Osteocyte (in vitro differentiated cells): ENCODE measurements around the gene WSCD1. TPM values are rescaled to one million over a fixed set of nuclear protein-coding genes. Genes with fewer than 3 reads are reported as not detected.

ENCODE experiments used
- DNase-seq: peaks from one replicate; pipeline ENCODE4 v3.0.0; 2021; ENCODE audit warnings: mixed read lengths; ENCODE audit not compliant: unreplicated experiment; ENCODE audit errors: extremely low spot score
- H3K27ac Mint-ChIP-seq: one replicate; pipeline ENCODE4 v1.8.0; 2021; ENCODE audit warnings: mild to moderate bottlenecking, mixed read lengths; ENCODE audit not compliant: unreplicated experiment
- H3K27me3 Mint-ChIP-seq: one replicate; pipeline ENCODE4 v1.8.0; 2021; ENCODE audit warnings: mixed read lengths; ENCODE audit not compliant: unreplicated experiment
- H3K36me3 Mint-ChIP-seq: one replicate; pipeline ENCODE4 v1.8.0; 2021; ENCODE audit warnings: mixed read lengths; ENCODE audit not compliant: unreplicated experiment
- H3K4me1 Mint-ChIP-seq: one replicate; pipeline ENCODE4 v1.8.0; 2021; ENCODE audit warnings: mixed read lengths; ENCODE audit not compliant: unreplicated experiment
- H3K4me3 Mint-ChIP-seq: one replicate; pipeline ENCODE4 v1.8.0; 2021; ENCODE audit warnings: mild to moderate bottlenecking, moderate library complexity, mixed read lengths; ENCODE audit not compliant: unreplicated experiment
- H3K9me3 Mint-ChIP-seq: one replicate; pipeline ENCODE4 v1.8.0; 2021; ENCODE audit warnings: mixed read lengths; ENCODE audit not compliant: unreplicated experiment
- total RNA-seq: library from RNA; stranded (reverse); gene quantifications from 2 replicates; pipeline ENCODE4 v1.2.1, GENCODE V29; 2021
- TF ChIP-seq, protein P1 (sequence below): fragments of 200-600 bp; sonication (generic); IDR thresholded peaks from 2 replicates; pipeline ENCODE4 v1.5.0; 2021; ENCODE audit warnings: antibody characterized with exemption, mild to moderate bottlenecking, moderate library complexity

WSCD1 gene
- total RNA-seq, 1 donor from 2014 or later: 3.8 TPM

DNA sequence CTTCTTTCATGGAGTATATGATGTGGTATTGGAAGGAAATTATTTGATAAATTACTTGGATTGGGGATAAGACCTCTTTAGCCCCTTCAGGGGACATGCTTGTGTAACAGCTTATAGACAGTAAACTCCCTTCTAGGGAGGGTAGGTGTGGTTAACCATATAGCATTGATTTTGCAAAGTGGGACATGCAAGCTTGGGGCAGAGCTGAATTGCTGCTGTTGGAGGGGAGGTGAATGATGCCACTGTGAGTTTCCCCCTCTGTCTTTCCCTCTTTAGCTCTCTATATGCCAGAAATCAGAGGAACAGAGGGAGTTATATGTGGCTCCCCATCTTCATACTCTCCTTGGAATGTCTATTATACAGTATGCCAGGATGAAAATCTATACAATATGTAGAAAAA is 54.7 kb downstream of the WSCD1 start:
- Mint-ChIP-seq H3K36me3 (no peaks in the 10 kb centered on the region), H3K27ac (no peak overlapping the region), H3K4me1 (no peaks in the 10 kb centered on the region), H3K9me3 (peaks cover 20% of the 10 kb centered on the region), H3K4me3 (no peak overlapping the region), H3K27me3 (peaks cover 2% of the 10 kb centered on the region)
- DNase-seq: no peak
- TF ChIP-seq, protein P1, sequence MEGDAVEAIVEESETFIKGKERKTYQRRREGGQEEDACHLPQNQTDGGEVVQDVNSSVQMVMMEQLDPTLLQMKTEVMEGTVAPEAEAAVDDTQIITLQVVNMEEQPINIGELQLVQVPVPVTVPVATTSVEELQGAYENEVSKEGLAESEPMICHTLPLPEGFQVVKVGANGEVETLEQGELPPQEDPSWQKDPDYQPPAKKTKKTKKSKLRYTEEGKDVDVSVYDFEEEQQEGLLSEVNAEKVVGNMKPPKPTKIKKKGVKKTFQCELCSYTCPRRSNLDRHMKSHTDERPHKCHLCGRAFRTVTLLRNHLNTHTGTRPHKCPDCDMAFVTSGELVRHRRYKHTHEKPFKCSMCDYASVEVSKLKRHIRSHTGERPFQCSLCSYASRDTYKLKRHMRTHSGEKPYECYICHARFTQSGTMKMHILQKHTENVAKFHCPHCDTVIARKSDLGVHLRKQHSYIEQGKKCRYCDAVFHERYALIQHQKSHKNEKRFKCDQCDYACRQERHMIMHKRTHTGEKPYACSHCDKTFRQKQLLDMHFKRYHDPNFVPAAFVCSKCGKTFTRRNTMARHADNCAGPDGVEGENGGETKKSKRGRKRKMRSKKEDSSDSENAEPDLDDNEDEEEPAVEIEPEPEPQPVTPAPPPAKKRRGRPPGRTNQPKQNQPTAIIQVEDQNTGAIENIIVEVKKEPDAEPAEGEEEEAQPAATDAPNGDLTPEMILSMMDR: no peak

DNA sequence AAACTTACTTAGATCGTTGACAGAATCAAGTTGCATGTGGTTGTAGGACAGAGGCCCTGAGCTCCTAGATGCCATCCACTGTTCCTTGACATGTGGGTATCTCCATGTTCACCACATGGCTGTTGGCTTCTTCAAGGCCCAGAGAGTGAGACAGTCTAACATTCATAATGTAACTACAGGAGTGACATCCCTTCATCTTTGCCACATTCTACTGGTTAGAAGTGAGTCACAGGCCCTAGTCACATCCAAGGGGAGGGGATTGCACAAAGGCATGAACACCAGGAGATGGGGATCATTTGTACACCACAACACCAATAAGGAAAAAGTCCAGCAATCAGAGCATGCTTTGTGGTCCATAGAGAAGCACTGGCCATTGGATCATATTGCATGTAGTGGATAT is 56.6 kb downstream of the WSCD1 start:
- Mint-ChIP-seq H3K4me3 (no peak overlapping the region), H3K36me3 (no peaks in the 10 kb centered on the region), H3K27me3 (peaks cover 2% of the 10 kb centered on the region)

DNA sequence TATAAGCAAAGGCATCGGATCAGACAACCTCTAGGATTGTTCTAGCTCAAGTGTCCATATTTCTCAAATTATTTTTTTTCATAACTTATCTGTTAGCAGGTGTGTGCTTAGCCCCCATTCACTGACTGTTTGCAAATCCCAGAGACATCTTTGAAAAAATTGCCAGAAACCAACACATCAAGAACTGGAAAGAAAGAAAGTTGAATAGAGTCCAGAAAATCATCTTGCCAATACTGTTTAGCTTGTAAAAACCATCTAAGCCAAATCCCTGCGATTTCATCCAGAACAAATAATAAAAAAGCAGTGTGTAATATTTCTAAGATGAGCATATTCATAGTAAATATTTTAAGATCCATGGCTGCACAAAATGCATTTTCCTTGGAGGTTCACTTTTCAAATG is 64.5 kb downstream of the WSCD1 start:
- Mint-ChIP-seq H3K9me3 (no peaks in the 10 kb centered on the region), H3K4me3 (no peak overlapping the region), H3K4me1 (no peaks in the 10 kb centered on the region), H3K36me3 (no peaks in the 10 kb centered on the region), H3K27me3 (peaks cover 2% of the 10 kb centered on the region), H3K27ac (no peak overlapping the region)
- DNase-seq: no peak
- TF ChIP-seq, protein P1: no peak

More for the DNA sequence above, 56.6 kb downstream of the WSCD1 start:
- no peaks in the 10 kb centered on the region for H3K4me1 Mint-ChIP-seq
- TF ChIP-seq, protein P1: no peak
- H3K9me3 Mint-ChIP-seq: peaks cover 20% of the 10 kb centered on the region
- no peak overlapping the region for H3K27ac Mint-ChIP-seq
- DNase-seq: no peak

DNA sequence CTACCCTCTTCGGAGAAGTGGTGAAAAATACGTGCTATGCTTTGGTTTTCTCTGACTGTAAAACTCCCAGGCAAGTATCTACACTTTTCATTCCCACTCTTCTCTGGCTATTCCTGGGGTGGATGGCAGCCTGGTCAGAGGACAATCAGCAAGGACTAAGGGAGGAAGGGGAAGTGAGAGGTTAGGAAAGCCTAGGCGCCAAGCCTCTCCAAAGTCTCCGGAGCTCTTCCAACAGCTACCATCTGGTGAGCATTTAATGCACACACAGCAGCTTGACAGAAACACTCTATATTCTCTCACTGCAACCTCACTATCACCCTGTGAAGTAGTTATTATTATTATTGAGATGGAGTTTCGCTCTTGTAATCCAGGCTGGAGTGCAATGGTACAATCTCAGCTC is 65.1 kb downstream of the WSCD1 start:
- H3K27me3 Mint-ChIP-seq: peaks cover 6% of the 10 kb centered on the region
- no peaks in the 10 kb centered on the region for H3K9me3 Mint-ChIP-seq
- H3K4me1 Mint-ChIP-seq: no peaks in the 10 kb centered on the region
- TF ChIP-seq, protein P1: no peak
- no peak overlapping the region for H3K27ac Mint-ChIP-seq
- no peak overlapping the region for H3K4me3 Mint-ChIP-seq
- H3K36me3 Mint-ChIP-seq: no peaks in the 10 kb centered on the region
- no peak for DNase-seq

DNA sequence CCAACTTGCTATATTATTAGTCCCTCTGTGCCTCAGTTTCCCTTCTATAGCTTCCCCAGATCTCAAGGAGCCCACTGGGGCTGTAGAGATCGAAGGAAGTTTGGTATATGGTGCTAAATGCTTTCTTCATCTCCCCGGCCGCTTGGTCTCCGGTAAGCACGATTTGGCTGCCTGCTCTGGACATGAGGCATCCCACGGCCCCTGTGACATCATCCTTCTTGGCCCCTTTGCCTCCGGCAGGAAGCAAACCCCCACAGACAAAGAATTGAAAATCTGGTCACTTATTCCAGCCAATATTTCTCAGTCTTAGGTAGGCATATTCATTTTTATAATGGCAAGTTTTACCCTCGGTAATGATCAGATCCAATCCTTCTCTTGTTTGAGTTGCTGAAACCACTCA is 65.8 kb downstream of the WSCD1 start:
- H3K27me3 Mint-ChIP-seq: peaks cover 6% of the 10 kb centered on the region
- TF ChIP-seq, protein P1: no peak
- no peaks in the 10 kb centered on the region for H3K9me3 Mint-ChIP-seq
- no peaks in the 10 kb centered on the region for H3K36me3 Mint-ChIP-seq
- no peak overlapping the region for H3K4me3 Mint-ChIP-seq
- no peak overlapping the region for H3K27ac Mint-ChIP-seq
- H3K4me1 Mint-ChIP-seq: no peaks in the 10 kb centered on the region
- no peak for DNase-seq
